ENCODE results near the gene ASTN2. TPM values are rescaled to one million over a fixed set of nuclear protein-coding genes. Genes with fewer than 3 reads are reported as not detected.

The ASTN2 gene
- total and polyA plus RNA-seq, 2 donors (not counting 3 experiments of a cell fraction or from before 2014, with no cell fraction given), result 1.0 to 1.9 TPM

DNA sequence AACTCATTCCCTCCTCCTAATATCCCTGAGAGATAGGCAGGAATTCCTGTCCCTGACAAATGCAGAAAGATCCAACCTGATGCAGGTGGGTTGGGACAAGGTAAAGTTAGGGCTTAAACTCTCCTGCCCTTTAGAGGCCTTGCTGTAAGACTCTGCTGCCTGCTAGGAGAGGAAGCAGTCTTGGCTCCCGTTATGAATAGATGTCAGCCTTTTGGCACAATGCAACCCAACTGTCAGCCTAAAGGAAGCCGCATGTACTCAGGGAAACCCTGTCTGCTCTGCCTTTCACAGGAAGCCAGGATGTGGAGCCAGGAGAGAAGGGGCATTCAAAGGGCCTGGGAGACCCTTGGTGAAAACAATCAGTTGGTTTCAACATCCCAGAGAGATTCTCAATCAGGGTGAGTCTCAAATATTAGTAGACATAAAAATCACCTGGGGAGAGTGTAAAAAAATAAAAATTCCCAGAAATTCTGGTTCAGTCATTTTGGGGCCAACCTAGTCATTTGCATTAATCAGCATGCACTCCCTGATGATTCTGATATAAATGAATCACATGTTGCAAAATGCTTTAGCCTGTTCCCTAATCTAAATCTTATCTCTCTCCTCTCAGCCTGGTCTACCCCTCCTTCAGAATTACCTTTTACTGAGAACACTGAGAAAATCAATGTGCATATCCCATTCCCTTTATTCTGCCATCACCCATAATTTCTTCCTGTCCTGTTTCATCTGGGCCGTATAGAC, 864.0 kb downstream of the ASTN2 start:
- Histone ChIP-seq H3K4me2 (ENCODE audit: insufficient read depth, low read length) (no peak overlapping the region), H3K79me2 (ENCODE audit: control insufficient read depth, insufficient read depth, low read length) (no peaks in the 10 kb centered on the region), H3K9ac (replicated peaks; ENCODE audit: extremely low read depth, insufficient read depth, low read length) (no peak overlapping the region), H3K9me1 (replicated peaks; ENCODE audit: control insufficient read depth, extremely low read depth, insufficient read depth, low read length) (no peaks in the 10 kb centered on the region), H3K4me1 (ENCODE audit: control insufficient read depth, extremely low read depth, insufficient read depth, low read length) (no peaks in the 10 kb centered on the region), H3K27ac (ENCODE audit: insufficient read depth, low read depth, low read length) (no peak overlapping the region), H3K36me3 (ENCODE audit: control insufficient read depth in 2 of 2, extremely low read depth in 1 of 2, insufficient read depth in 2 of 2, low read length in 2 of 2) (no peaks in the 10 kb centered on the region), H4K20me1 (replicated peaks; ENCODE audit: control insufficient read depth, extremely low read depth, insufficient read depth, low read length) (no peaks in the 10 kb centered on the region), H3K4me3 (replicated peaks in 1 of 3; ENCODE audit: insufficient read depth in 1 of 3, low read depth in 1 of 3, low read length in 3 of 3) (no peak overlapping the region), H3K9me3 (replicated peaks; ENCODE audit: control insufficient read depth, insufficient read depth, low read length) (no peaks in the 10 kb centered on the region), H2AFZ (ENCODE audit: low read depth, low read length) (no peak overlapping the region), H3K27me3 (ENCODE audit: control insufficient read depth in 2 of 2, insufficient read depth in 2 of 2, low read length in 2 of 2) (no peaks in the 10 kb centered on the region)
- dilution Hi-C loops (cut with MboI; ENCODE audit: extremely low pct_ligation_motif_present, low sequenced_read_pairs) (no loop called here), intact Hi-C loops (cut with micrococcal nuclease) (no loop called here)
- DNase-seq (ENCODE audit: low read depth, low spot score) (no peak), FAIRE-seq (no peak)
- ChIA-PET CTCF (no interaction called here), POLR2A (no interaction called here)
- BruUV-seq (replicated peaks), result no TSS peak
- TF ChIP-seq, protein P1, sequence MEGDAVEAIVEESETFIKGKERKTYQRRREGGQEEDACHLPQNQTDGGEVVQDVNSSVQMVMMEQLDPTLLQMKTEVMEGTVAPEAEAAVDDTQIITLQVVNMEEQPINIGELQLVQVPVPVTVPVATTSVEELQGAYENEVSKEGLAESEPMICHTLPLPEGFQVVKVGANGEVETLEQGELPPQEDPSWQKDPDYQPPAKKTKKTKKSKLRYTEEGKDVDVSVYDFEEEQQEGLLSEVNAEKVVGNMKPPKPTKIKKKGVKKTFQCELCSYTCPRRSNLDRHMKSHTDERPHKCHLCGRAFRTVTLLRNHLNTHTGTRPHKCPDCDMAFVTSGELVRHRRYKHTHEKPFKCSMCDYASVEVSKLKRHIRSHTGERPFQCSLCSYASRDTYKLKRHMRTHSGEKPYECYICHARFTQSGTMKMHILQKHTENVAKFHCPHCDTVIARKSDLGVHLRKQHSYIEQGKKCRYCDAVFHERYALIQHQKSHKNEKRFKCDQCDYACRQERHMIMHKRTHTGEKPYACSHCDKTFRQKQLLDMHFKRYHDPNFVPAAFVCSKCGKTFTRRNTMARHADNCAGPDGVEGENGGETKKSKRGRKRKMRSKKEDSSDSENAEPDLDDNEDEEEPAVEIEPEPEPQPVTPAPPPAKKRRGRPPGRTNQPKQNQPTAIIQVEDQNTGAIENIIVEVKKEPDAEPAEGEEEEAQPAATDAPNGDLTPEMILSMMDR (IDR thresholded peaks at IDR 0.05; ENCODE audit: extremely low read depth in 1 of 2, insufficient read depth in 1 of 2, low read depth in 1 of 2, low read length in 2 of 2), result no peak

DNA sequence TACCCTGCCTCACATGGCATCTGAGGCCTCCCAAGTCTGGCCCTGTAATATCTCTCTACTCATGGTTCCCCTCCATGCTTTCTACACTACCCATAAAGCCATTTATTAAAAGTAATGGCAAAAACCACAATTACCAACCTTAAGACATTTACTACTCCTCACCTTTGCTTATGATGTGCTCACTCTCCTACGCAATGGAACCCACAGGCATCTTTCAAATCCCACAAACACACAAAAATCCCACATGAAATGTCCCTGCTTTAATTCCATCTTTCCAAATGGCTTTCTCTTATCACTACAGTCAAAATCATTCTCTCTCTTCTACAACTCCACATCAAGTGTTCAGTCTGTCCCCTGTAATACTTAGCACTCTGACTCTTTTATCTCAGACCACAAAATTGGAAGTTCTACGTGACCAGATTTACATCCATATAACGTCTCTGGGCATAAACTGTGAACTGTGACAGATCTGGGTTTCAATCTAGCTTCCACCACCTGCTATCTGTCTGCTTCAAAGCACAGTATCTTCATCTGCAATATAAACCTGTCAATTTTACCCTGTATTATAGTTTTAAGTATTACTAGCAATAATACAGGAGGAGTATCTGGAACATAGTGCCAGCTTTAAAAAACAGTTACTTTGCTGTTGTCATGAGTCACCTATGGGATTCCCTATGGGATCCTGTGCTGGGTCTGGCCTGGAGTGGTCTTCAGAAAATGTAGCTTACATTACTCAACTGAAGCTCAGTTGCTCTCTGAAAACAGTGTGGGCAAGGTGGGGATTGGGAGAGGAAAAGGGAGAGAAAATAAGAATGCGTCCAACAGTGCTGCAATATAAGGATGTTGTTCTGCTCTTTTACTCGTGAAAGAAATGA, 864.8 kb downstream of the ASTN2 start:
- ChIA-PET CTCF (no interaction called here), POLR2A (no interaction called here)
- no TSS peak for BruUV-seq (replicated peaks)
- FAIRE-seq (no peak), DNase-seq (ENCODE audit: low read depth, low spot score) (no peak)
- no peaks in the 10 kb centered on the region for H3K4me1 ChIP-seq (ENCODE audit: control insufficient read depth, extremely low read depth, insufficient read depth, low read length)
- no peaks in the 10 kb centered on the region for H3K27me3 ChIP-seq (ENCODE audit: control insufficient read depth in 2 of 2, insufficient read depth in 2 of 2, low read length in 2 of 2)
- H3K9me3 ChIP-seq (replicated peaks; ENCODE audit: control insufficient read depth, insufficient read depth, low read length), result no peaks in the 10 kb centered on the region
- no peak overlapping the region for H3K4me3 ChIP-seq (replicated peaks in 1 of 3; ENCODE audit: insufficient read depth in 1 of 3, low read depth in 1 of 3, low read length in 3 of 3)
- dilution Hi-C loops (cut with MboI; ENCODE audit: extremely low pct_ligation_motif_present, low sequenced_read_pairs), result no loop called here
- no peak overlapping the region for H3K9ac ChIP-seq (replicated peaks; ENCODE audit: extremely low read depth, insufficient read depth, low read length)
- H4K20me1 ChIP-seq (replicated peaks; ENCODE audit: control insufficient read depth, extremely low read depth, insufficient read depth, low read length), result no peaks in the 10 kb centered on the region
- H3K79me2 ChIP-seq (ENCODE audit: control insufficient read depth, insufficient read depth, low read length), result no peaks in the 10 kb centered on the region
- no peak overlapping the region for H3K27ac ChIP-seq (ENCODE audit: insufficient read depth, low read depth, low read length)
- no peak overlapping the region for H2AFZ ChIP-seq (ENCODE audit: low read depth, low read length)
- intact Hi-C loops (cut with micrococcal nuclease), result no loop called here
- H3K4me2 ChIP-seq (ENCODE audit: insufficient read depth, low read length), result no peak overlapping the region
- H3K36me3 ChIP-seq (ENCODE audit: control insufficient read depth in 2 of 2, extremely low read depth in 1 of 2, insufficient read depth in 2 of 2, low read length in 2 of 2), result no peaks in the 10 kb centered on the region
- H3K9me1 ChIP-seq (replicated peaks; ENCODE audit: control insufficient read depth, extremely low read depth, insufficient read depth, low read length), result no peaks in the 10 kb centered on the region
- TF ChIP-seq POLR2AphosphoS5 (IDR thresholded peaks at IDR 0.05; ENCODE audit: insufficient read depth, low read depth, low read length) (no peak), JUN (IDR thresholded peaks at IDR 0.05; ENCODE audit: borderline replicate concordance, insufficient read depth, insufficient read length, low read depth) (no peak), MYC (IDR thresholded peaks at IDR 0.05; ENCODE audit: low read depth, low read length) (no peak), FOS (IDR thresholded peaks at IDR 0.05; ENCODE audit: borderline replicate concordance, insufficient read depth, low read length) (no peak), EZH2 (IDR thresholded peaks at IDR 0.05; ENCODE audit: borderline replicate concordance, low read depth, low read length, severe bottlenecking) (no peak), POLR2A (IDR thresholded peaks at IDR 0.05; ENCODE audit: low read depth, low read length) (no peak), MAX (IDR thresholded peaks at IDR 0.05; ENCODE audit: insufficient read depth, insufficient read length) (no peak), GATA2 (IDR thresholded peaks at IDR 0.05; ENCODE audit: insufficient read depth, insufficient read length, low read depth, low read length) (no peak)
- TF ChIP-seq, protein P1 (IDR thresholded peaks at IDR 0.05; ENCODE audit: extremely low read depth in 1 of 2, insufficient read depth in 1 of 2, low read depth in 1 of 2, low read length in 2 of 2), result no peak

Data from endothelial cell of umbilical vein (primary cell).